Stimulated activated CD8-positive, alpha-beta memory T cell treated with anti-CD3 and anti-CD28 coated beads, Interleukin-2, amount 100 ng/mL, for 48 hours (primary cell): ENCODE results near the gene GZMM.

Source experiments
- DNase-seq, 2 donors: peaks; one replicate each; pipeline ENCODE4 v3.0.0-alpha.2; 2020; ENCODE audit warnings: low read depth in 2 of 2

GZMM gene

GRCh38 chr19:512547-513365 lies 31.1 kb upstream of the GZMM start:
- DNase-seq: no peak

DNA sequence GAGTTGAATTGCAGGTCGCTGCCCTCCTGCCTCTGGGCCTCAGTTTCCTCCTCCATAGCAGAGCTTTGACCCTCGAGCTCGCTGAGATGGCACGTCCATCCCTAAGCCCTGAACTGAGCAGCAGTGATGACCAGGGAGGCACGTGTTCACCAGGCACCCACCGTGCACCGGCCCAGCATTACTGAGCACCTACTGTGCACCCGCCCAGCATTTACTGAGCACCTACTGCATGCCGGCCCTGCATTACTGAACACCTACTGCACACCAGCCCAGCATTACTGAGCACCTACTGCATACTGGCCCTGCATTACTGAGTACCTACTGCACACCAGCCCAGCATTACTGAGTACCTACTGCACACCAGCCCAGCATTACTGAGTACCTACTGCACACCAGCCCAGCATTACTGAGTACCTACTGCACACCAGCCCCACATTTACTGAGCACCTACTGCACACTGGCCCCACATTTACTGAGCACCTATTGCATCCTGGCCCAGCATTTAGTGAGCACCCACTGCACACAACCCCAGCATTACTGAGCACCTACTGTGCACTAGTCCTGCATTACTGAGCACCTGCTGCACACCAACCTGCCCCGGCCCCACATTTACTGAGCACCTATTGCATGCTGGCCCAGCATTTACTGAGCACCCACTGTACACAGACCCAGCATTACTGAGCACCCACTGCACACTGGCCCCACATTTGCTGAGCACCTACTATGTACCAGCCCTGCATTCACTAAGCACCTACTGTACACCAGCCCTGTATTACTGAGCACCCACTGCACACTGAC lies 30.3 kb upstream of the GZMM start:
- no peak for DNase-seq

DNA sequence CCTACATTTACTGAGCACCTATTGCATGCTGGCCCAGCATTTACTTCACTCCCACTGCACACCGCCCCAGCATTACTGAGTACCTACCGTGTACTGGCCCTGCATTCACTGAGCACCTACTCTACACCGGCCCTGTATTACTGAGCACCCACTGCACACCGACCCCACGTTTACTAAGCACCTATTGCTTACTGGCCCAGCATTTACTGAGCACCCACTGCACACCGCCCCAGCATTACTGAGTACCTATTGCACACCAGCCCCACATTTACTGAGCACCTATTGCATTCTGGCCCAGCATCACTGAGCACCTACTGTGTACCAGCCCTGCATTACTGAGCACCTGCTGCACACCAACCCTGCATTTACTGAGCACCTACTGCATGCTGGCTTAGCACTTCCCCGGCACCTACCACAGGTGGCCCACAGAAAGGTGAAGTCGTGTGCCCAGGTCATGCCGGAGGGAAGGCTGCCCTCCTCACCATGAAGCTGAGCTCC lies 29.6 kb upstream of the GZMM start:
- no peak for DNase-seq

DNA sequence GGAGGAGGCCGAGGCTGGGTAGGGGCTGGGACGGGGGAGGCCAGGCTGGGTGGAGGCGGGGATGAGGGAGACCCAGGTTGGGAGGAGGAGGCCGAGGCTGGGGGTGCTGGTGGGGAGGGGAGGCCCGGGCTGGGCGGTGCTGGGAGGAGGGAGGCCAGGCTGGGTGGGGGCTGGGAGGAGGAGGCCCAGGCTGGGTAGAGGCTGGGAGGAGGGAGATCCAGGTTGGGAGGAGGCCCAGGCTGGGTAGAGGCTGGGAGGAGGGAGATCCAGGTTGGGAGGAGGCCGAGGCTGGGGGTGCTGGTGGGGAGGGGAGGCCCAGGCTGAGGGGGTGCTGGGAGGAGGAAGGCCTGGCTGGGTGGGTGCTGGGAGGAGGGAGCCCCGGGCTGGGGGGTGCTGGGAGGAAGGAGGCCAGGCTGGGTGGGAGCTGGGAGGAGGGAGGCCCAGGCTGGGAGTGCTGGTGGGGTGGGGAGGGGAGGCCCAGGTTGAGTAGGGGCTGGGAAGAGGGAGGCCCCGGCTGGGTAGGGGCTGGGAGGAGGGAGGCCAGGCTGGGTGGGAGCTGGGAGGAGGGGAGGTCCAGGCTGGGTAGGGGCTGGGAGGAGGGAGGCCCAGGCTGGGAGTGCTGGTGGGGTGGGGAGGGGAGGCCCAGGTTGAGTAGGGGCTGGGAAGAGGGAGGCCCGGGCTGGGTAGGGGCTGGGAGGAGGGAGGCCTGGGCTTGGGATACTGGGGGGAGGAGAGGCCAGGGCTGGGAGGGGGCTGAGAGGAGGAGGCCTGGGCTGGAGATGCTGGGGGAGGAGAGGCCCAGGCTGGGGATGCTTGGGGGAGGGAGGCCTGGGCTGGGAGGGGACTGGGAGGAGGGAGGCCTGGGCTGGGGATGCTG lies 25.9 kb upstream of the GZMM start:
- DNase-seq: no peak

- no peak for DNase-seq
These were observed 25.1 kb upstream of the GZMM start for GRCh38 chr19:518598-519231.

DNA sequence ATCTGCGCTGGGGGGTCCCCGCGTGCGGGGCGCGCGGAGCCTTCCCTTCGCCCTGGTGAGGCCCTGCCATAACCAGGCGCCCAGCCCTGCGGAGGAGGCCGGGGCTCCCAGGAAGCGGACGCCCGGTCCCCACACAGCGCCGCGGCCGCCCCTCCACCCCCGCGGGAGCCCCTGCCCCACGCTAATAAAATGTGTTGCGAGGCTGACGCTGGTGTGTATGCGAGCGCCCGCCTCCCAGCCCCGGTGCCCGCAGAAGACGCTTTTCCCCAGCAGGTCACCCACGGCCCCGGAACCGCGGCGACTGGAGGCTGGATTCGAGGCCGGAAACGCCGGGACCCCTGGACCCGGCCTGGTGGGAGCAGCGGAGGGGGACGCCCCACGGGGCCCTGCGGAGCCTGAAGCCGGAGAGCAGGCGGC lies 24.4 kb upstream of the GZMM start:
- no peak for DNase-seq

GRCh38 chr19:522726-523125 lies 21.1 kb upstream of the GZMM start:
- no peak for DNase-seq

GRCh38 chr19:524062-524674 lies 19.7 kb upstream of the GZMM start:
- no peak for DNase-seq

DNA sequence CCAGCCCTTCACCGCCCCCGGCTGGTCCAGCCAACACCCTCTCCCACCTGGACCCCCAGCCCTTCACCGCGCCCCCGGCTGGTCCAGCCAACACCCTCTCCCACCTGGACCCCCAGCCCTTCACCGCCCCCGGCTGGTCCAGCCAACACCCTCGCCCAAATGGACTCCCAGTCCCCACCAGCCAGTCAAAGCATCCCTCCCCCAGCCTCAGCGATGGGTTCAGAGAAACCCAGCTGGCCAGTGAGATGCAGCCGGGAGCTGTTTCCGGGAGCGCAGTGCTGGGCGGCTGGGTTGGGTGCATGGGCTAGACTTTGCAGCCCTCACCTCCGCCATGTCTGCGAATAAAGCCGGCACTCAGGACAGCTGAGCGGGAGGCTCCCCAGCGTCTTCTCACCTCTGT lies 18.8 kb upstream of the GZMM start:
- DNase-seq: no peak

- DNase-seq: no peak
These were observed 17.9 kb upstream of the GZMM start for GRCh38 chr19:525857-526419.

DNA sequence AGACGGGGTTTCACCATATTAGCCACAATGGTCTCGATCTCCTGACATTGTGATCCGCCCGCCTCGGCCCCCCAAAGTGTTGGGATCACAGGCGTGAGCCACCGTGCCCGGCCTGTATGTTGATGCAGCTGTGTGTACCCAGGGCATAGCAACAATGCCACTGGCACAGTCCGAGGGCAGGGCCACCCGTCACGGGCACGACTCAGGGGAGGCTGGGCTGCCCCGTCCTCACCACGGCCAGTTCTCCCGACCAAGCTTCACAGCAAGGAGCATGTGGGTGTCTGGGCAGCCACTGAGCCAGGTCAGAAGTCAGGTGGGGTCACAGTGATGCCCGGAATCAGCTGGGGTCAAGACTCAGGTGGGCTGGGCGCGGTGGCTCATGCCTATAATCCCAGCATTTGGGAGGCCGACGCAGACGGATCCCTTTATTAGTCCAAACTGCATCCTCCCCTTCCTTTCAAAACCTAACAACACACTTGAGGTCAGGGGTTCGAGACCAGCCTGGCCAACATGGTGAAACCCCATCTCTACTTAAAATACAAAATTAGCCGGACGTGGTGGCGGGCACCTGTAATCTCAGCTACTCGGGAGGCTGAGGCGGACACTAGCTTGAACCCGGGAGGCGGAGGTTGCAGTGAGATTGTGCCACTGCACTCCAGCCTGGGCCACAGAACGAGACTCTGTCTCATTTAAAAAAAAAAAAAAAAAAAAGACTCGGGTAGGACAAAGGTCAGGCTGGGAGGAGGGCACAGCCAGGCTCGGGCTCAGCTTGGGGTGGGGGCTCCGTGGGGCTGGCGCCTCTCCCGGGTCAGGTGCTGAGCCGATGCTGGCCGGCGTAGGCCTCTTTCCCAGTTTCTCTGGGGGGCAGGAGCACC lies 13.5 kb upstream of the GZMM start:
- DNase-seq: no peak

GRCh38 chr19:531009-531752 lies 12.7 kb upstream of the GZMM start:
- peak; percentile 80 to 82 for DNase-seq

DNA sequence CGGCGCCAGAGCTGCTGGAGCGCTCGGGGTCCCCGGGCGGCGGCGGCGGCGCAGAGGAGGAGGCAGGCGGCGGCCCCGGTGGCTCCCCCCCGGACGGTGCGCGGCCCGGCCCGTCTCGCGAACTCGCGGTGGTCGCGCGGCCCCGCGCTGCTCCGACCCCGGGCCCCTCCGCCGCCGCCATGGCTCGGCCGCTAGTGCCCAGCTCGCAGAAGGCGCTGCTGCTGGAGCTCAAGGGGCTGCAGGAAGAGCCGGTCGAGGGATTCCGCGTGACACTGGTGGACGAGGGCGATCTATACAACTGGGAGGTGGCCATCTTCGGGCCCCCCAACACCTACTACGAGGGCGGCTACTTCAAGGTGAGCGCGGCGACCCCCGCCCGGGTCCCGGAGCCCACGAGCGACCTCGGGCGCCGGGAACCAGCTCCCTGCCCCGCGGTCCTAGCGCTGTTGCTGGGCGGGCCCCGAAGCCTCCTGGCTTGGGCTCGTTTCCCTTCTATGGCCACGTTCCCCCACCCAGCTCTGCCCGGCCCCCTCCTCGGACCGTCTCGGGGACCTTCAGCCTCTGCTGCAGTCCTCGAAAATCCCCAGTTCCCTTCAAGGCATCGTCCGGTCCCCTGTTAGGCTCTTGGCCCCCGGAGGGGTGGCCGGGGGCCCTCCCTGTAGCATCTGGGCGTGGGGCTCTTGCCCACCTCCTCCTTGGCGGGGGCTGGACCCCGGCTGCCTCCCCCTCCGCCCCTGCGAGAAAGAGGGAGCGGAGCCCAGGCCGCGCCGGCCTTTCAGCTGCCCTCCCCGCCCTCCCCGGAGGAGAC lies 11.9 kb upstream of the GZMM start, which contains the start of gene CDC34:
CDC34 (plus strand) TSS at position 8 of the 808 bp plus-strand sequence; CDS start at position 180, 172 bp downstream.
- no peak for DNase-seq

- DNase-seq: no peak
These were observed 11.1 kb upstream of the GZMM start for GRCh38 chr19:532561-533363.

GRCh38 chr19:533364-534058 lies 10.3 kb upstream of the GZMM start:
- no peak for DNase-seq

GRCh38 chr19:534088-534487 lies 9.8 kb upstream of the GZMM start:
- DNase-seq: no peak
